SK-N-SH treated with all-trans-retinoic acid at 6 μM for 48 hours (cell line): ENCODE results near the gene LIMD2.

Source experiments
- ATAC-seq: fragments of 200-7000 bp; cut with Tn5 transposase; 3 replicates; pipeline ENCODE4 v1.9.1; 2020; ENCODE audit warnings: mild to moderate bottlenecking, moderate library complexity
- ARNTL ChIP-seq: fragments of 450-650 bp; formaldehyde crosslinking; IDR thresholded peaks from 2 replicates; pipeline ENCODE4 v1.5.0; 2020; ENCODE audit warnings: low read depth, mild to moderate bottlenecking, moderate library complexity, borderline replicate concordance
- BACH2 ChIP-seq: fragments of 250-450 bp; sonication (Bioruptor Pico); IDR thresholded peaks from 2 replicates; pipeline ENCODE4 v1.9.0; 2021; ENCODE audit warnings: mild to moderate bottlenecking, borderline replicate concordance
- CSDC2 ChIP-seq: fragments of 250-450 bp; sonication (Bioruptor Pico); IDR thresholded peaks from 2 replicates; pipeline ENCODE4 v1.5.0; 2020; ENCODE audit warnings: mild to moderate bottlenecking, moderate library complexity
- CSRNP3 ChIP-seq: fragments of 250-450 bp; sonication (Bioruptor Pico); IDR thresholded peaks from 2 replicates; pipeline ENCODE4 v1.5.1; 2021; ENCODE audit warnings: mild to moderate bottlenecking, moderate library complexity
- ESRRG ChIP-seq: fragments of 250-450 bp; sonication (Bioruptor Pico); IDR thresholded peaks from 2 replicates; pipeline ENCODE4 v1.6.1; 2021; ENCODE audit warnings: mild to moderate bottlenecking
- GLIS3 ChIP-seq: fragments of 250-450 bp; sonication (Bioruptor Pico); IDR thresholded peaks from 2 replicates; pipeline ENCODE4 v1.5.0; 2020; ENCODE audit warnings: mild to moderate bottlenecking, moderate library complexity
- ISL1 ChIP-seq: fragments of 250-450 bp; sonication (Bioruptor Pico); IDR thresholded peaks from 2 replicates; pipeline ENCODE4 v2.1.2; 2022; ENCODE audit warnings: mild to moderate bottlenecking, moderate library complexity
- OSR1 ChIP-seq: fragments of 250-450 bp; sonication (Bioruptor Pico); IDR thresholded peaks from 2 replicates; pipeline ENCODE4 v1.8.0; 2022; ENCODE audit warnings: moderate library complexity, mild to moderate bottlenecking, inconsistent platforms
- PPARA ChIP-seq: fragments of 250-450 bp; sonication (Bioruptor Pico); IDR thresholded peaks from 2 replicates; pipeline ENCODE4 v1.5.0; 2020; ENCODE audit warnings: mild to moderate bottlenecking, borderline replicate concordance
- RARB ChIP-seq: fragments of 250-450 bp; sonication (Bioruptor Pico); IDR thresholded peaks from 2 replicates; pipeline ENCODE4 v1.8.0; 2021; ENCODE audit warnings: mild to moderate bottlenecking, moderate library complexity
- SNAI2 ChIP-seq: fragments of 250-450 bp; sonication (Bioruptor Pico); IDR thresholded peaks from 2 replicates; pipeline ENCODE4 v1.5.0; 2020; ENCODE audit warnings: mild to moderate bottlenecking, moderate library complexity
- TOX ChIP-seq: fragments of 250-450 bp; sonication (Bioruptor Pico); IDR thresholded peaks from 2 replicates; pipeline ENCODE4 v1.8.0; 2021; ENCODE audit warnings: mild to moderate bottlenecking, moderate library complexity, borderline replicate concordance
- TSHZ2 ChIP-seq: fragments of 250-450 bp; sonication (Bioruptor Pico); IDR thresholded peaks from 2 replicates; pipeline ENCODE4 v1.5.0; 2020; ENCODE audit warnings: mild to moderate bottlenecking, moderate library complexity
- ZC3H10 ChIP-seq: fragments of 250-450 bp; sonication (Bioruptor Pico); IDR thresholded peaks from 2 replicates; pipeline ENCODE4 v1.5.1; 2021; ENCODE audit warnings: mild to moderate bottlenecking, moderate library complexity
- ZFP3 ChIP-seq: fragments of 250-450 bp; sonication (Bioruptor Pico); IDR thresholded peaks from 2 replicates; pipeline ENCODE4 v1.5.0; 2020; ENCODE audit warnings: mild to moderate bottlenecking, moderate library complexity
- ZFP30 ChIP-seq: fragments of 450-650 bp; formaldehyde crosslinking; IDR thresholded peaks from 2 replicates; pipeline ENCODE4 v1.5.0; 2022; ENCODE audit warnings: mild to moderate bottlenecking, moderate library complexity
- ZNF565 ChIP-seq: fragments of 450-650 bp; formaldehyde crosslinking; conservative IDR thresholded peaks from 2 replicates; pipeline ENCODE4 v1.5.0; 2020; ENCODE audit warnings: low read depth, mild to moderate bottlenecking, moderate library complexity
- ZNF70 ChIP-seq: fragments of 450-650 bp; formaldehyde crosslinking; IDR thresholded peaks from 2 replicates; pipeline ENCODE4 v1.5.0; 2020; ENCODE audit warnings: mild to moderate bottlenecking, moderate library complexity
- TF ChIP-seq, protein P1 (sequence below): fragments of 250-450 bp; sonication (Bioruptor Pico); IDR thresholded peaks from 2 replicates; pipeline ENCODE4 v1.8.0; 2020; ENCODE audit warnings: mild to moderate bottlenecking, moderate library complexity, borderline replicate concordance
- TF ChIP-seq, protein P2 (sequence below): fragments of 250-450 bp; sonication (Bioruptor Pico); IDR thresholded peaks from 2 replicates; pipeline ENCODE4 v1.8.0; 2021; ENCODE audit warnings: low read depth, mild to moderate bottlenecking, moderate library complexity, borderline replicate concordance

LIMD2 gene

GRCh38 chr17:63647936-63648335, 52.0 kb downstream of the LIMD2 start:
- ATAC-seq = no peak
- TF ChIP-seq, protein P1, sequence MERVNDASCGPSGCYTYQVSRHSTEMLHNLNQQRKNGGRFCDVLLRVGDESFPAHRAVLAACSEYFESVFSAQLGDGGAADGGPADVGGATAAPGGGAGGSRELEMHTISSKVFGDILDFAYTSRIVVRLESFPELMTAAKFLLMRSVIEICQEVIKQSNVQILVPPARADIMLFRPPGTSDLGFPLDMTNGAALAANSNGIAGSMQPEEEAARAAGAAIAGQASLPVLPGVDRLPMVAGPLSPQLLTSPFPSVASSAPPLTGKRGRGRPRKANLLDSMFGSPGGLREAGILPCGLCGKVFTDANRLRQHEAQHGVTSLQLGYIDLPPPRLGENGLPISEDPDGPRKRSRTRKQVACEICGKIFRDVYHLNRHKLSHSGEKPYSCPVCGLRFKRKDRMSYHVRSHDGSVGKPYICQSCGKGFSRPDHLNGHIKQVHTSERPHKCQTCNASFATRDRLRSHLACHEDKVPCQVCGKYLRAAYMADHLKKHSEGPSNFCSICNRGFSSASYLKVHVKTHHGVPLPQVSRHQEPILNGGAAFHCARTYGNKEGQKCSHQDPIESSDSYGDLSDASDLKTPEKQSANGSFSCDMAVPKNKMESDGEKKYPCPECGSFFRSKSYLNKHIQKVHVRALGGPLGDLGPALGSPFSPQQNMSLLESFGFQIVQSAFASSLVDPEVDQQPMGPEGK = no peak
- TF ChIP-seq BACH2 = no peak
- no peak for TF ChIP-seq GLIS3 (CRISPR knock-in tag)
- no peak for TF ChIP-seq ZC3H10 (CRISPR knock-in tag)
- TF ChIP-seq ZNF70 (CRISPR knock-in tag) = no peak

GRCh38 chr17:63647065-63647725, 52.7 kb downstream of the LIMD2 start:
- peak; percentile 86 for ATAC-seq
- TF ChIP-seq ESRRG (CRISPR knock-in tag) (no peak), PPARA (no peak), GLIS3 (CRISPR knock-in tag) (no peak), SNAI2 (CRISPR knock-in tag) (no peak), ZFP30 (CRISPR knock-in tag) (no peak), ZC3H10 (CRISPR knock-in tag) (no peak), CSRNP3 (CRISPR knock-in tag) (no peak), ZNF565 (CRISPR knock-in tag) (no peak)
- TF ChIP-seq, protein P2, sequence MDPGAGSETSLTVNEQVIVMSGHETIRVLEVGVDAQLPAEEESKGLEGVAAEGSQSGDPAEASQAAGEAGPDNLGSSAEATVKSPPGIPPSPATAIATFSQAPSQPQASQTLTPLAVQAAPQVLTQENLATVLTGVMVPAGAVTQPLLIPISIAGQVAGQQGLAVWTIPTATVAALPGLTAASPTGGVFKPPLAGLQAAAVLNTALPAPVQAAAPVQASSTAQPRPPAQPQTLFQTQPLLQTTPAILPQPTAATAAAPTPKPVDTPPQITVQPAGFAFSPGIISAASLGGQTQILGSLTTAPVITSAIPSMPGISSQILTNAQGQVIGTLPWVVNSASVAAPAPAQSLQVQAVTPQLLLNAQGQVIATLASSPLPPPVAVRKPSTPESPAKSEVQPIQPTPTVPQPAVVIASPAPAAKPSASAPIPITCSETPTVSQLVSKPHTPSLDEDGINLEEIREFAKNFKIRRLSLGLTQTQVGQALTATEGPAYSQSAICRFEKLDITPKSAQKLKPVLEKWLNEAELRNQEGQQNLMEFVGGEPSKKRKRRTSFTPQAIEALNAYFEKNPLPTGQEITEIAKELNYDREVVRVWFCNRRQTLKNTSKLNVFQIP = no peak

- TF ChIP-seq RARB (CRISPR knock-in tag) (no peak), CSDC2 (CRISPR knock-in tag) (no peak), ZNF565 (CRISPR knock-in tag) (no peak), ZFP3 (CRISPR knock-in tag) (no peak), TSHZ2 (CRISPR knock-in tag) (no peak), ZFP30 (CRISPR knock-in tag) (no peak), BACH2 (no peak), PPARA (no peak), TOX (no peak), CSRNP3 (CRISPR knock-in tag) (no peak), OSR1 (no peak), GLIS3 (CRISPR knock-in tag) (no peak), ISL1 (CRISPR knock-in tag) (no peak), ARNTL (CRISPR knock-in tag) (no peak)
- TF ChIP-seq, protein P1 = no peak
- ATAC-seq = no peak
Observed at GRCh38 chr17:63646488-63646806, 53.5 kb downstream of the LIMD2 start.
